WTC11 (cell line): ENCODE data around the gene ARHGAP18. TPM values are rescaled to one million over a fixed set of nuclear protein-coding genes. Genes with fewer than 3 reads are reported as not detected.

Experiments
- ATAC-seq: fragments of 200-7000 bp; cut with Tn5 transposase; 2 replicates; pipeline ENCODE4 v1.10.0; 2021; ENCODE audit warnings: mild to moderate bottlenecking, moderate library complexity
- CTCF ChIA-PET: fragments of 300-600 bp; sonication (Branson Sonifier 250); formaldehyde crosslinking; loops from one replicate; lab custom pipeline; 2021; ENCODE audit warnings: antibody characterized with exemption; lab: Charles Lee
- POLR2A ChIA-PET: fragments of 350-600 bp; sonication (Branson Sonifier 250); formaldehyde crosslinking; loops from one replicate; lab custom pipeline; 2021; ENCODE audit warnings: antibody characterized with exemption; lab: Charles Lee
- DNase-seq: peaks from one replicate; pipeline ENCODE4 v3.0.0; 2021; ENCODE audit warnings: low spot score
- H3K27ac Mint-ChIP-seq: 2 replicates; pipeline ENCODE4 v1.8.0; 2021; ENCODE audit warnings: mixed read lengths
- H3K27me3 Mint-ChIP-seq: 2 replicates; pipeline ENCODE4 v1.8.0; 2021; ENCODE audit warnings: low read depth, mild to moderate bottlenecking, moderate library complexity, mixed read lengths
- H3K36me3 Mint-ChIP-seq: 2 replicates; pipeline ENCODE4 v1.8.0; 2021; ENCODE audit warnings: mixed read lengths
- H3K4me1 Mint-ChIP-seq: 2 replicates; pipeline ENCODE4 v1.8.0; 2022; ENCODE audit warnings: mixed read lengths
- H3K4me3 Mint-ChIP-seq: 2 replicates; pipeline ENCODE4 v1.8.0; 2021; ENCODE audit warnings: mild to moderate bottlenecking, moderate library complexity, mixed read lengths
- H3K9me3 Mint-ChIP-seq: 2 replicates; pipeline ENCODE4 v1.8.0; 2021; ENCODE audit warnings: mixed read lengths
- ETV6 ChIP-seq: sonication (generic); formaldehyde crosslinking; IDR thresholded peaks from 2 replicates; pipeline ENCODE4 v1.8.1; 2022; ENCODE audit warnings: mild to moderate bottlenecking, missing genetic modification reagents
- FOXK1 ChIP-seq: sonication (generic); formaldehyde crosslinking; IDR thresholded peaks from 2 replicates; pipeline ENCODE4 v1.8.0; 2022; ENCODE audit warnings: mild to moderate bottlenecking, moderate library complexity, missing genetic modification reagents
- HMGA2 ChIP-seq: fragments of 250-450 bp; sonication (Bioruptor Pico); IDR thresholded peaks from 2 replicates; pipeline ENCODE4 v1.4.0; 2021; ENCODE audit warnings: mild to moderate bottlenecking, moderate library complexity
- MYBL2 ChIP-seq: sonication (generic); formaldehyde crosslinking; IDR thresholded peaks from 2 replicates; pipeline ENCODE4 v1.8.1; 2023; ENCODE audit warnings: mild to moderate bottlenecking, moderate library complexity, missing genetic modification reagents
- NFYB ChIP-seq: sonication (generic); formaldehyde crosslinking; conservative IDR thresholded peaks from 2 replicates; pipeline ENCODE4 v1.8.0; 2022; ENCODE audit warnings: low read depth, missing genetic modification reagents
- NR1H2 ChIP-seq: sonication (generic); formaldehyde crosslinking; IDR thresholded peaks from 2 replicates; pipeline ENCODE4 v1.9.0; 2021; ENCODE audit warnings: mild to moderate bottlenecking, moderate library complexity, missing genetic modification reagents
- RORB ChIP-seq: fragments of 250-450 bp; sonication (Bioruptor Pico); IDR thresholded peaks from 2 replicates; pipeline ENCODE4 v1.9.0; 2021; ENCODE audit warnings: mild to moderate bottlenecking
- TCF7 ChIP-seq: sonication (generic); formaldehyde crosslinking; IDR thresholded peaks from 2 replicates; pipeline ENCODE4 v1.8.0; 2022; ENCODE audit warnings: mild to moderate bottlenecking, low read depth, missing genetic modification reagents, moderate library complexity
- TP53 ChIP-seq: sonication (generic); formaldehyde crosslinking; IDR thresholded peaks from 2 replicates; pipeline ENCODE4 v1.8.1; 2023; ENCODE audit warnings: mild to moderate bottlenecking, missing genetic modification reagents
- ZNF423 ChIP-seq: fragments of 250-450 bp; sonication (Bioruptor Pico); IDR thresholded peaks from 2 replicates; pipeline ENCODE4 v2.1.2; 2022; ENCODE audit warnings: mild to moderate bottlenecking, moderate library complexity
- total RNA-seq: library from RNA; stranded (reverse); gene quantifications from 3 replicates; pipeline ENCODE4 v1.2.3, GENCODE V29; 2021
- TF ChIP-seq, protein P1 (sequence below): fragments of 200-600 bp; IDR thresholded peaks from 2 replicates; pipeline ENCODE4 v1.8.0; 2022; ENCODE audit warnings: antibody characterized with exemption
- TF ChIP-seq, protein P2 (sequence below): sonication (generic); formaldehyde crosslinking; conservative IDR thresholded peaks from 2 replicates; pipeline ENCODE4 v1.8.1; 2022; ENCODE audit warnings: mild to moderate bottlenecking, missing genetic modification reagents
- TF ChIP-seq, protein P3 (sequence below): sonication (generic); formaldehyde crosslinking; IDR thresholded peaks from 2 replicates; pipeline ENCODE4 v1.8.0; 2023; ENCODE audit warnings: missing genetic modification reagents, mild to moderate bottlenecking, borderline replicate concordance
- TF ChIP-seq, protein P4 (sequence below): sonication (generic); formaldehyde crosslinking; IDR thresholded peaks from 2 replicates; pipeline ENCODE4 v1.8.1; 2023; ENCODE audit warnings: mild to moderate bottlenecking, missing genetic modification reagents, borderline replicate concordance
- TF ChIP-seq, protein P5 (sequence below): sonication (generic); formaldehyde crosslinking; IDR thresholded peaks from 2 replicates; pipeline ENCODE4 v1.8.0; 2022; ENCODE audit warnings: mild to moderate bottlenecking, missing genetic modification reagents
- TF ChIP-seq, protein P6 (sequence below): sonication (generic); formaldehyde crosslinking; IDR thresholded peaks from 2 replicates; pipeline ENCODE4 v1.8.1; 2023; ENCODE audit warnings: mild to moderate bottlenecking, missing genetic modification reagents, moderate library complexity
- TF ChIP-seq, protein P7 (sequence below): fragments of 250-450 bp; sonication (Bioruptor Pico); IDR thresholded peaks from 2 replicates; pipeline ENCODE4 v1.9.0; 2021; ENCODE audit warnings: moderate library complexity, mild to moderate bottlenecking, inconsistent platforms, borderline replicate concordance

Gene ARHGAP18
- total RNA-seq, 1 experiment from 2014 or later = 4.6 TPM

DNA sequence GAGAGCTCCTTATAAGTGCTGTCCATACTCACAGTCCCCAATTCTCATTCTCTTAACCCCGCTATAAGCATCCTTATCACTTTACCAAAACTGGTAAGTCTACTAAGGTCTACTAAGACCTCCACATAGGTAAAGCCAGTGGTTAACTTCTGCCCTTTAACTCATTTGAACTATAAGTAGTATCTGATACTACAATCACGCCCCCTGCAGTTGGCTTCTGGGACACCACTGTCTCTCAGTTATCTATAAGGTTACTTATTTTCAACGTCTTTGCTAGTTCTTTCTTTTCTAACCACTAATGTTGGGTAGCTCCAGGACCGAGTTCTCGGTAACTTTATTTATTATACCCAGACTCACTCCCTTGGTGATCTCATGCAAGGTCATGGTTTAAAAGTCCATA, 142.6 kb downstream of the ARHGAP18 start:
- CTCF ChIA-PET = interaction anchor here (0.6 to 2.7 kb wide), 6 partner anchors 18 to 88 kb away, joined by 3 to 27 read pairs (median 4); no protein-coding TSS in a partner anchor
- DNase-seq (peak; percentile 78), ATAC-seq (peak; percentile 91)
- H3K9me3 Mint-ChIP-seq = peaks cover 21% of the 10 kb centered on the region
- H3K36me3 Mint-ChIP-seq = peaks cover 11% of the 10 kb centered on the region
- 0 out of 2 replicates have a peak, but pooled peaks cover 2% of the 10 kb centered on the region for H3K4me1 Mint-ChIP-seq
- H3K27ac Mint-ChIP-seq = no peak overlapping the region
- H3K27me3 Mint-ChIP-seq = no peaks in the 10 kb centered on the region
- H3K4me3 Mint-ChIP-seq = no peak overlapping the region
- POLR2A ChIA-PET = no interaction called here
- no peak for TF ChIP-seq ZNF423
- TF ChIP-seq, protein P1, sequence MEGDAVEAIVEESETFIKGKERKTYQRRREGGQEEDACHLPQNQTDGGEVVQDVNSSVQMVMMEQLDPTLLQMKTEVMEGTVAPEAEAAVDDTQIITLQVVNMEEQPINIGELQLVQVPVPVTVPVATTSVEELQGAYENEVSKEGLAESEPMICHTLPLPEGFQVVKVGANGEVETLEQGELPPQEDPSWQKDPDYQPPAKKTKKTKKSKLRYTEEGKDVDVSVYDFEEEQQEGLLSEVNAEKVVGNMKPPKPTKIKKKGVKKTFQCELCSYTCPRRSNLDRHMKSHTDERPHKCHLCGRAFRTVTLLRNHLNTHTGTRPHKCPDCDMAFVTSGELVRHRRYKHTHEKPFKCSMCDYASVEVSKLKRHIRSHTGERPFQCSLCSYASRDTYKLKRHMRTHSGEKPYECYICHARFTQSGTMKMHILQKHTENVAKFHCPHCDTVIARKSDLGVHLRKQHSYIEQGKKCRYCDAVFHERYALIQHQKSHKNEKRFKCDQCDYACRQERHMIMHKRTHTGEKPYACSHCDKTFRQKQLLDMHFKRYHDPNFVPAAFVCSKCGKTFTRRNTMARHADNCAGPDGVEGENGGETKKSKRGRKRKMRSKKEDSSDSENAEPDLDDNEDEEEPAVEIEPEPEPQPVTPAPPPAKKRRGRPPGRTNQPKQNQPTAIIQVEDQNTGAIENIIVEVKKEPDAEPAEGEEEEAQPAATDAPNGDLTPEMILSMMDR = peak; percentile 49

DNA sequence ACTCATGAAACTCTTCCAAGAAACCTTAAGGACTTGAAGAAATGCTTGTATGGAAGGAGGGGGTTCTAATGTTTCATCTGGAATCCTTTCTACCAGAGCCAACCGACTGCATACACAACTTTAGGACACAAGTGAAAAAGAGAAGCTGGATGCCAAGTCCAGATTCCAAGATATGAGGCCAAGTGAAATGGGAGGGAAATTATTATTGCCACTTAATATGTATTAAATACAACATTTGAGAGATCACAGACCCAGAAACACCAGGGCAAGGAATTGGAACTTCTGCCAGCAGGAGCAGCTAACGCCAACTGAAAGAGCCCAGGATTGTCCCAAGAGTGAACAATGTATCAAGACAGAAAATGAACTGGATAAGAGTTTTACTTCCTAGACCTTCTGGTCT, 144.2 kb downstream of the ARHGAP18 start:
- Mint-ChIP-seq H3K27me3 (no peaks in the 10 kb centered on the region), H3K9me3 (peaks cover 8% of the 10 kb centered on the region), H3K27ac (no peak overlapping the region), H3K36me3 (peaks cover 7% of the 10 kb centered on the region), H3K4me1 (0 out of 2 replicates have a peak, but pooled peaks cover 2% of the 10 kb centered on the region), H3K4me3 (no peak overlapping the region)
- CTCF ChIA-PET = interaction anchor here (1.3 to 2.7 kb wide), 5 partner anchors 9 to 209 kb away, joined by 5 to 27 read pairs (median 9); no protein-coding TSS in a partner anchor
- DNase-seq (no peak), ATAC-seq (no peak)
- no peak for TF ChIP-seq TP53
- no peak for TF ChIP-seq NR1H2 (CRISPR knock-in tag)
- no peak for TF ChIP-seq MYBL2 (CRISPR knock-in tag)
- no peak for TF ChIP-seq HMGA2
- TF ChIP-seq, protein P1 = no peak
- TF ChIP-seq TCF7 (CRISPR knock-in tag) = no peak
- TF ChIP-seq, protein P2, sequence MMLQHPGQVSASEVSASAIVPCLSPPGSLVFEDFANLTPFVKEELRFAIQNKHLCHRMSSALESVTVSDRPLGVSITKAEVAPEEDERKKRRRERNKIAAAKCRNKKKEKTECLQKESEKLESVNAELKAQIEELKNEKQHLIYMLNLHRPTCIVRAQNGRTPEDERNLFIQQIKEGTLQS (CRISPR knock-in tag) = no peak
- no peak for TF ChIP-seq NFYB
- TF ChIP-seq ETV6 (CRISPR knock-in tag) = no peak
- POLR2A ChIA-PET = no interaction called here

DNA sequence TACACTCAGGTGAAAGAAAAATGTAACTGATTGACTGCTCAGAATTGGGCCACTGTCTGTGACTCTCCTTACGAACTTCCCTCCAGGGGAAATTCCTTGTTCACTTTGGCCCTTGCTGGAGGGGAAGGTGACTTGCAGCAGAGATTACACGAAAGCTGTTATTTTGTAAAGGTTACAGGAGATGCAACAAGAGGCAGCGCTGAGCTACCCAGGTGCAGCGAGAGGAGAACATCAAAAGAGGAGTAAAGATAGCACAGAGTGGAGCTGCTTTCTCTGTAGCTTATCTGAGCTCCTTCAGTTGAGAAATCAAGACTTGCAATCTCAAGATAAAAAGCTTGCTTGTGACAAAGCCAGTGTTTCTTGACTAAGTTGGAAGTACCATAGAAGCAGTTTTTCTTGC, 144.6 kb downstream of the ARHGAP18 start:
- DNase-seq = no peak
- H3K9me3 Mint-ChIP-seq = peaks cover 5% of the 10 kb centered on the region
- ATAC-seq = peak; percentile 48
- 0 out of 2 replicates have a peak, but pooled peaks cover 2% of the 10 kb centered on the region for H3K4me1 Mint-ChIP-seq
- no peak overlapping the region for H3K4me3 Mint-ChIP-seq
- peak overlapping the region; percentile 55 for H3K27ac Mint-ChIP-seq
- CTCF ChIA-PET = interaction anchor here (1.3 to 2.7 kb wide), 5 partner anchors 10 to 210 kb away, joined by 5 to 27 read pairs (median 9); no protein-coding TSS in a partner anchor
- POLR2A ChIA-PET = no interaction called here
- H3K27me3 Mint-ChIP-seq = no peaks in the 10 kb centered on the region
- peaks cover 4% of the 10 kb centered on the region for H3K36me3 Mint-ChIP-seq
- no peak for TF ChIP-seq RORB (CRISPR knock-in tag)
- TF ChIP-seq, protein P3, sequence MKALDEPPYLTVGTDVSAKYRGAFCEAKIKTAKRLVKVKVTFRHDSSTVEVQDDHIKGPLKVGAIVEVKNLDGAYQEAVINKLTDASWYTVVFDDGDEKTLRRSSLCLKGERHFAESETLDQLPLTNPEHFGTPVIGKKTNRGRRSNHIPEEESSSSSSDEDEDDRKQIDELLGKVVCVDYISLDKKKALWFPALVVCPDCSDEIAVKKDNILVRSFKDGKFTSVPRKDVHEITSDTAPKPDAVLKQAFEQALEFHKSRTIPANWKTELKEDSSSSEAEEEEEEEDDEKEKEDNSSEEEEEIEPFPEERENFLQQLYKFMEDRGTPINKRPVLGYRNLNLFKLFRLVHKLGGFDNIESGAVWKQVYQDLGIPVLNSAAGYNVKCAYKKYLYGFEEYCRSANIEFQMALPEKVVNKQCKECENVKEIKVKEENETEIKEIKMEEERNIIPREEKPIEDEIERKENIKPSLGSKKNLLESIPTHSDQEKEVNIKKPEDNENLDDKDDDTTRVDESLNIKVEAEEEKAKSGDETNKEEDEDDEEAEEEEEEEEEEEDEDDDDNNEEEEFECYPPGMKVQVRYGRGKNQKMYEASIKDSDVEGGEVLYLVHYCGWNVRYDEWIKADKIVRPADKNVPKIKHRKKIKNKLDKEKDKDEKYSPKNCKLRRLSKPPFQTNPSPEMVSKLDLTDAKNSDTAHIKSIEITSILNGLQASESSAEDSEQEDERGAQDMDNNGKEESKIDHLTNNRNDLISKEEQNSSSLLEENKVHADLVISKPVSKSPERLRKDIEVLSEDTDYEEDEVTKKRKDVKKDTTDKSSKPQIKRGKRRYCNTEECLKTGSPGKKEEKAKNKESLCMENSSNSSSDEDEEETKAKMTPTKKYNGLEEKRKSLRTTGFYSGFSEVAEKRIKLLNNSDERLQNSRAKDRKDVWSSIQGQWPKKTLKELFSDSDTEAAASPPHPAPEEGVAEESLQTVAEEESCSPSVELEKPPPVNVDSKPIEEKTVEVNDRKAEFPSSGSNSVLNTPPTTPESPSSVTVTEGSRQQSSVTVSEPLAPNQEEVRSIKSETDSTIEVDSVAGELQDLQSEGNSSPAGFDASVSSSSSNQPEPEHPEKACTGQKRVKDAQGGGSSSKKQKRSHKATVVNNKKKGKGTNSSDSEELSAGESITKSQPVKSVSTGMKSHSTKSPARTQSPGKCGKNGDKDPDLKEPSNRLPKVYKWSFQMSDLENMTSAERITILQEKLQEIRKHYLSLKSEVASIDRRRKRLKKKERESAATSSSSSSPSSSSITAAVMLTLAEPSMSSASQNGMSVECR (CRISPR knock-in tag) = no peak
- TF ChIP-seq FOXK1 = no peak
- TF ChIP-seq, protein P4, sequence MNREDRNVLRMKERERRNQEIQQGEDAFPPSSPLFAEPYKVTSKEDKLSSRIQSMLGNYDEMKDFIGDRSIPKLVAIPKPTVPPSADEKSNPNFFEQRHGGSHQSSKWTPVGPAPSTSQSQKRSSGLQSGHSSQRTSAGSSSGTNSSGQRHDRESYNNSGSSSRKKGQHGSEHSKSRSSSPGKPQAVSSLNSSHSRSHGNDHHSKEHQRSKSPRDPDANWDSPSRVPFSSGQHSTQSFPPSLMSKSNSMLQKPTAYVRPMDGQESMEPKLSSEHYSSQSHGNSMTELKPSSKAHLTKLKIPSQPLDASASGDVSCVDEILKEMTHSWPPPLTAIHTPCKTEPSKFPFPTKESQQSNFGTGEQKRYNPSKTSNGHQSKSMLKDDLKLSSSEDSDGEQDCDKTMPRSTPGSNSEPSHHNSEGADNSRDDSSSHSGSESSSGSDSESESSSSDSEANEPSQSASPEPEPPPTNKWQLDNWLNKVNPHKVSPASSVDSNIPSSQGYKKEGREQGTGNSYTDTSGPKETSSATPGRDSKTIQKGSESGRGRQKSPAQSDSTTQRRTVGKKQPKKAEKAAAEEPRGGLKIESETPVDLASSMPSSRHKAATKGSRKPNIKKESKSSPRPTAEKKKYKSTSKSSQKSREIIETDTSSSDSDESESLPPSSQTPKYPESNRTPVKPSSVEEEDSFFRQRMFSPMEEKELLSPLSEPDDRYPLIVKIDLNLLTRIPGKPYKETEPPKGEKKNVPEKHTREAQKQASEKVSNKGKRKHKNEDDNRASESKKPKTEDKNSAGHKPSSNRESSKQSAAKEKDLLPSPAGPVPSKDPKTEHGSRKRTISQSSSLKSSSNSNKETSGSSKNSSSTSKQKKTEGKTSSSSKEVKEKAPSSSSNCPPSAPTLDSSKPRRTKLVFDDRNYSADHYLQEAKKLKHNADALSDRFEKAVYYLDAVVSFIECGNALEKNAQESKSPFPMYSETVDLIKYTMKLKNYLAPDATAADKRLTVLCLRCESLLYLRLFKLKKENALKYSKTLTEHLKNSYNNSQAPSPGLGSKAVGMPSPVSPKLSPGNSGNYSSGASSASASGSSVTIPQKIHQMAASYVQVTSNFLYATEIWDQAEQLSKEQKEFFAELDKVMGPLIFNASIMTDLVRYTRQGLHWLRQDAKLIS (CRISPR knock-in tag) = no peak
- TF ChIP-seq, protein P5, sequence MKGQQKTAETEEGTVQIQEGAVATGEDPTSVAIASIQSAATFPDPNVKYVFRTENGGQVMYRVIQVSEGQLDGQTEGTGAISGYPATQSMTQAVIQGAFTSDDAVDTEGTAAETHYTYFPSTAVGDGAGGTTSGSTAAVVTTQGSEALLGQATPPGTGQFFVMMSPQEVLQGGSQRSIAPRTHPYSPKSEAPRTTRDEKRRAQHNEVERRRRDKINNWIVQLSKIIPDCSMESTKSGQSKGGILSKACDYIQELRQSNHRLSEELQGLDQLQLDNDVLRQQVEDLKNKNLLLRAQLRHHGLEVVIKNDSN (CRISPR knock-in tag) = no peak
- TF ChIP-seq, protein P6, sequence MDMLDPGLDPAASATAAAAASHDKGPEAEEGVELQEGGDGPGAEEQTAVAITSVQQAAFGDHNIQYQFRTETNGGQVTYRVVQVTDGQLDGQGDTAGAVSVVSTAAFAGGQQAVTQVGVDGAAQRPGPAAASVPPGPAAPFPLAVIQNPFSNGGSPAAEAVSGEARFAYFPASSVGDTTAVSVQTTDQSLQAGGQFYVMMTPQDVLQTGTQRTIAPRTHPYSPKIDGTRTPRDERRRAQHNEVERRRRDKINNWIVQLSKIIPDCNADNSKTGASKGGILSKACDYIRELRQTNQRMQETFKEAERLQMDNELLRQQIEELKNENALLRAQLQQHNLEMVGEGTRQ (CRISPR knock-in tag) = no peak
- TF ChIP-seq, protein P7, sequence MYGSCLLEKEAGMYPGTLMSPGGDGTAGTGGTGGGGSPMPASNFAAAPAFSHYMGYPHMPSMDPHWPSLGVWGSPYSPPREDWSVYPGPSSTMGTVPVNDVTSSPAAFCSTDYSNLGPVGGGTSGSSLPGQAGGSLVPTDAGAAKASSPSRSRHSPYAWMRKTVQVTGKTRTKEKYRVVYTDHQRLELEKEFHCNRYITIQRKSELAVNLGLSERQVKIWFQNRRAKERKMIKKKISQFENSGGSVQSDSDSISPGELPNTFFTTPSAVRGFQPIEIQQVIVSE (CRISPR knock-in tag) = no peak
